ENCODE data around the gene ANKRD16.

- TF ChIP-seq REST (IDR thresholded peaks at IDR 0.05; ENCODE audit: insufficient read depth in 1 of 2, low read depth in 2 of 2, low read length in 2 of 2) (no peak), POLR2AphosphoS5 (IDR thresholded peaks at IDR 0.05; ENCODE audit: low read depth, low read length) (no peak)
Observed at GRCh38 chr10:5935628-5936027, 45.9 kb upstream of the ANKRD16 start.
